CD14-positive monocyte (primary cell): ENCODE results near the gene TP53I13. TPM values are rescaled to one million over a fixed set of nuclear protein-coding genes. Genes with fewer than 3 reads are reported as not detected.

Experiments
- DNase-seq, 3 donors: peaks; one replicate each; pipeline ENCODE4 v3.0.0-alpha.2; 2011 to 2022
- H2AFZ ChIP-seq: 2 replicates; pipeline ENCODE4 v1.6.0; 2012; ENCODE audit warnings: mild to moderate bottlenecking, low read depth, low read length, inconsistent platforms; ENCODE audit not compliant: insufficient read depth, poor library complexity, severe bottlenecking
- H3K27ac ChIP-seq, 2 donors: 1 replicate in 1 of 2; 2 replicates in 1 of 2; pipeline ENCODE4 v1.5.1; 2012 to 2013; ENCODE audit warnings: low read length in 2 of 2, control low read depth in 1 of 2, inconsistent platforms in 1 of 2, low read depth in 1 of 2, mild to moderate bottlenecking in 1 of 2
- H3K27me3 ChIP-seq, 2 donors: one replicate each; pipeline versions ENCODE4 v1.6.0 to v1.6.1; 2011 to 2013; ENCODE audit warnings: low read length in 2 of 2; ENCODE audit not compliant: control insufficient read depth in 2 of 2, insufficient read depth in 2 of 2
- H3K36me3 ChIP-seq, 2 donors: replicated peaks in 1 of 2; 1 replicate in 1 of 2; 2 replicates in 1 of 2; pipeline versions ENCODE4 v1.5.1 to v1.6.1; 2012 to 2013; ENCODE audit warnings: low read length in 2 of 2, control low read depth in 1 of 2, inconsistent platforms in 1 of 2, mild to moderate bottlenecking in 1 of 2; ENCODE audit not compliant: insufficient read depth in 2 of 2, control insufficient read depth in 1 of 2
- H3K4me1 ChIP-seq, 2 donors: 1 replicate in 1 of 2; 2 replicates in 1 of 2; pipeline versions ENCODE4 v1.5.1 to v1.6.1; 2012 to 2013; ENCODE audit warnings: low read length in 2 of 2, control low read depth in 1 of 2, inconsistent platforms in 1 of 2, mild to moderate bottlenecking in 1 of 2, moderate library complexity in 1 of 2; ENCODE audit not compliant: insufficient read depth in 2 of 2, control insufficient read depth in 1 of 2
- H3K4me2 ChIP-seq: replicated peaks from 2 replicates; pipeline ENCODE3; 2012; ENCODE audit warnings: low read length, moderate library complexity, mild to moderate bottlenecking; ENCODE audit not compliant: poor library complexity, severe bottlenecking; ENCODE audit errors: extremely low read depth
- H3K4me3 ChIP-seq, 3 experiments: fragments of 200-600 bp in 1 of 3; sonication (generic) in 1 of 3; replicated peaks in 1 of 3; 1 replicate in 2 of 3; 2 replicates in 1 of 3; pipeline ENCODE4 v1.5.1; 2011 to 2013; ENCODE audit warnings: low read length in 3 of 3, mild to moderate bottlenecking in 3 of 3, control low read depth in 2 of 3, low read depth in 2 of 3, inconsistent platforms in 1 of 3, moderate library complexity in 1 of 3
- H3K79me2 ChIP-seq: 2 replicates; pipeline ENCODE4 v1.6.0; 2012; ENCODE audit warnings: mild to moderate bottlenecking, control low read depth, inconsistent platforms, low read length, moderate library complexity; ENCODE audit not compliant: insufficient read depth
- H3K9ac ChIP-seq: 2 replicates; pipeline ENCODE4 v1.6.0; 2017; ENCODE audit warnings: low read length, mild to moderate bottlenecking; ENCODE audit not compliant: insufficient read depth, poor library complexity, severe bottlenecking
- H3K9me3 ChIP-seq, 2 donors: replicated peaks in 1 of 2; 1 replicate in 1 of 2; 2 replicates in 1 of 2; pipeline versions ENCODE4 v1.5.1 to v1.6.1; 2012 to 2013; ENCODE audit warnings: low read length in 2 of 2, control low read depth in 1 of 2; ENCODE audit not compliant: control insufficient read depth in 1 of 2, insufficient read depth in 1 of 2
- H4K20me1 ChIP-seq: 2 replicates; pipeline ENCODE4 v1.6.0; 2012; ENCODE audit warnings: mild to moderate bottlenecking, low read length, control low read depth, moderate library complexity; ENCODE audit not compliant: insufficient read depth
- H3K27ac Mint-ChIP-seq, 7 donors: one replicate each; pipeline ENCODE4 v1.8.0; 2020; ENCODE audit warnings: mild to moderate bottlenecking in 7 of 7, mixed read lengths in 7 of 7, moderate library complexity in 6 of 7, inconsistent platforms in 2 of 7
- H3K27me3 Mint-ChIP-seq, 3 donors: one replicate each; pipeline ENCODE4 v1.8.0; 2021 to 2022; ENCODE audit warnings: low read depth in 3 of 3, mild to moderate bottlenecking in 3 of 3, mixed read lengths in 3 of 3, moderate library complexity in 3 of 3, inconsistent platforms in 1 of 3
- H3K36me3 Mint-ChIP-seq, 2 donors: one replicate each; pipeline ENCODE4 v1.8.0; 2020; ENCODE audit warnings: mixed read lengths in 2 of 2, inconsistent platforms in 1 of 2, mild to moderate bottlenecking in 1 of 2
- H3K4me1 Mint-ChIP-seq: one replicate; pipeline ENCODE4 v1.8.0; 2020; ENCODE audit warnings: mild to moderate bottlenecking, mixed read lengths
- H3K4me3 Mint-ChIP-seq, 2 donors: one replicate each; pipeline ENCODE4 v1.8.0; 2020; ENCODE audit warnings: mild to moderate bottlenecking in 2 of 2, mixed read lengths in 2 of 2, moderate library complexity in 1 of 2
- H3K9me3 Mint-ChIP-seq, 7 donors: one replicate each; pipeline ENCODE4 v1.8.0; 2020 to 2022; ENCODE audit warnings: mixed read lengths in 7 of 7, mild to moderate bottlenecking in 6 of 7, moderate library complexity in 6 of 7, inconsistent platforms in 2 of 7
- CTCF ChIP-seq: fragments of 200-600 bp; IDR thresholded peaks from one replicate; pipeline ENCODE4 v1.8.0; 2022; ENCODE audit warnings: antibody characterized with exemption, mild to moderate bottlenecking
- WGBS: methylation state at CpG from one replicate; pipeline ENCODE4 v1.1.5; 2013; ENCODE audit warnings: missing lambda C conversion rate; ENCODE audit not compliant: insufficient coverage; 5-methylcytosine and 5-hydroxymethylcytosine counted together
- intact Hi-C, 2 donors: fragments of 100-400 bp; cut with micrococcal nuclease; formaldehyde crosslinking; loops; one replicate each; pipeline versions ENCODE4 v1.15.0 to v1.15.1; 2023
- polyA plus RNA-seq, 3 donors: library from polyadenylated mRNA; depleted of rRNA in 1 of 3; unstranded in 2 of 3; stranded (reverse) in 1 of 3; fragments of 300-500 nt in 2 of 3; fragments of >200 nt in 1 of 3; fragmentation: Illumina TruSeq in 2 of 3; gene quantifications; 1 replicate in 2 of 3; 2 replicates in 1 of 3; pipeline ENCODE4 v1.2.3, GENCODE V29; 2012 to 2021

Gene TP53I13
- polyA plus RNA-seq, 3 donors, result 9.4 to 58.6 (median 14.4) TPM

GRCh38 chr17:29576214-29577000 is 7.9 kb downstream of the TP53I13 start:
- Histone ChIP-seq H3K36me3 (peaks cover 71 to 77% of the 10 kb centered on the region in 2 donors), H2AFZ (no peak overlapping the region), H4K20me1 (peaks cover 44% of the 10 kb centered on the region), H3K79me2 (peaks cover 7% of the 10 kb centered on the region), H3K4me3 (no peak overlapping the region), H3K9me3 (no peaks in the 10 kb centered on the region), H3K4me1 (peaks cover 2 to 10% of the 10 kb centered on the region in 2 donors), H3K27me3 (no peaks in the 10 kb centered on the region), H3K27ac (no peak overlapping the region), H3K9ac (no peak overlapping the region), H3K4me2 (no peak overlapping the region)
- no peak for DNase-seq
- intact Hi-C loops, result no loop called here
- 96% methylated on average over 36 of the region's 37 CpGs for WGBS
- no peak for TF ChIP-seq CTCF
- H3K27me3 Mint-ChIP-seq, result no peaks in the 10 kb centered on the region
- H3K4me3 Mint-ChIP-seq, result no peak overlapping the region
- H3K9me3 Mint-ChIP-seq, result no peaks in the 10 kb centered on the region
- peaks cover 5% of the 10 kb centered on the region for H3K4me1 Mint-ChIP-seq
- peak overlapping the region in 1 of 7 donors; percentile 49 for H3K27ac Mint-ChIP-seq
- H3K36me3 Mint-ChIP-seq, result peaks cover 56 to 88% of the 10 kb centered on the region in 2 donors

- peaks cover 5% of the 10 kb centered on the region for H3K4me1 Mint-ChIP-seq
- 100% methylated on average over 8 of the region's 9 CpGs for WGBS
- no peak for TF ChIP-seq CTCF
- no peak overlapping the region for H3K4me2 ChIP-seq
- H2AFZ ChIP-seq, result no peak overlapping the region
- H3K9me3 Mint-ChIP-seq, result no peaks in the 10 kb centered on the region
- no peak overlapping the region for H3K4me3 ChIP-seq
- no peaks in the 10 kb centered on the region for H3K9me3 ChIP-seq
- H3K27me3 Mint-ChIP-seq, result no peaks in the 10 kb centered on the region
- H3K4me1 ChIP-seq, result peaks cover 2 to 10% of the 10 kb centered on the region in 2 donors
- H3K36me3 Mint-ChIP-seq, result peaks cover 56 to 86% of the 10 kb centered on the region in 2 donors
- H3K27ac ChIP-seq, result no peak overlapping the region
- peaks cover 4% of the 10 kb centered on the region for H3K79me2 ChIP-seq
- H3K9ac ChIP-seq, result no peak overlapping the region
- intact Hi-C loops, result no loop called here
- H3K27me3 ChIP-seq, result no peaks in the 10 kb centered on the region
- peak overlapping the region in 1 of 7 donors; percentile 49 for H3K27ac Mint-ChIP-seq
- no peak overlapping the region for H3K4me3 Mint-ChIP-seq
- H4K20me1 ChIP-seq, result peaks cover 43% of the 10 kb centered on the region
- H3K36me3 ChIP-seq, result peaks cover 71 to 83% of the 10 kb centered on the region in 2 donors
- no peak for DNase-seq
Observed at GRCh38 chr17:29577001-29577370, 8.5 kb downstream of the TP53I13 start.
